ENCODE measurements around the gene ZBTB40.

- TF ChIP-seq POLR2AphosphoS5 (IDR thresholded peaks at IDR 0.05; ENCODE audit: low read depth, low read length) (no peak), TAF1 (IDR thresholded peaks at IDR 0.05; ENCODE audit: borderline replicate concordance, insufficient read depth, low read length) (no peak), SIN3A (IDR thresholded peaks at IDR 0.05; ENCODE audit: borderline replicate concordance, insufficient read depth, low read length) (no peak), REST (IDR thresholded peaks at IDR 0.05; ENCODE audit: insufficient read depth in 1 of 2, low read depth in 2 of 2, low read length in 2 of 2) (no peak)
Observed at GRCh38 chr1:22471078-22471477, 19.4 kb downstream of the ZBTB40 start.

Data from PFSK-1 (cell line).